Progenitor cell of endocrine pancreas (in vitro differentiated cells): ENCODE data around the gene ZNF526. TPM values are rescaled to one million over a fixed set of nuclear protein-coding genes. Genes with fewer than 3 reads are reported as not detected.

Experiments
- DNase-seq: peaks from one replicate; pipeline ENCODE4 v3.0.0; 2021; ENCODE audit warnings: low spot score; ENCODE audit not compliant: unreplicated experiment
- H3K27ac Mint-ChIP-seq: 2 replicates; pipeline ENCODE4 v1.8.0; 2021; ENCODE audit warnings: mild to moderate bottlenecking, moderate library complexity, mixed read lengths
- H3K27me3 Mint-ChIP-seq: 2 replicates; pipeline ENCODE4 v1.8.0; 2021; ENCODE audit warnings: mixed read lengths
- H3K36me3 Mint-ChIP-seq: 2 replicates; pipeline ENCODE4 v1.8.0; 2022; ENCODE audit warnings: mixed read lengths; ENCODE audit not compliant: insufficient read depth
- H3K4me1 Mint-ChIP-seq: 2 replicates; pipeline ENCODE4 v1.8.0; 2021; ENCODE audit warnings: low read depth, mixed read lengths
- H3K4me3 Mint-ChIP-seq: 2 replicates; pipeline ENCODE4 v1.8.0; 2021; ENCODE audit warnings: low read depth, mild to moderate bottlenecking, moderate library complexity, mixed read lengths
- H3K9me3 Mint-ChIP-seq: 2 replicates; pipeline ENCODE4 v1.8.0; 2021; ENCODE audit warnings: low read depth, mixed read lengths
- CTCF ChIP-seq: fragments of 200-600 bp; sonication (generic); IDR thresholded peaks from one replicate; pipeline ENCODE4 v1.5.0; 2021; ENCODE audit warnings: antibody characterized with exemption, mild to moderate bottlenecking; ENCODE audit not compliant: unreplicated experiment
- total RNA-seq: library from RNA; stranded (reverse); gene quantifications from 2 replicates; pipeline ENCODE4 v1.2.1, GENCODE V29; 2021

ZNF526 gene
- total RNA-seq, 1 donor from 2014 or later: 21.1 TPM

GRCh38 chr19:42220751-42221097, 612 bp downstream of the ZNF526 start:
- Mint-ChIP-seq H3K36me3 (peaks cover 6% of the 10 kb centered on the region), H3K4me3 (peak overlapping the region; percentile 91), H3K4me1 (peaks cover 28% of the 10 kb centered on the region), H3K27ac (peak overlapping the region; percentile 95), H3K27me3 (no peaks in the 10 kb centered on the region), H3K9me3 (no peaks in the 10 kb centered on the region)
- no peak for TF ChIP-seq CTCF
- DNase-seq: no peak

- Mint-ChIP-seq H3K4me3 (no peak overlapping the region), H3K36me3 (peaks cover 18% of the 10 kb centered on the region), H3K27ac (no peak overlapping the region), H3K27me3 (no peaks in the 10 kb centered on the region), H3K4me1 (peaks cover 7% of the 10 kb centered on the region), H3K9me3 (no peaks in the 10 kb centered on the region)
- no peak for DNase-seq
- TF ChIP-seq CTCF: no peak
Measured at GRCh38 chr19:42224940-42225717, 5.0 kb downstream of the ZNF526 start.

GRCh38 chr19:42225718-42226292, 5.7 kb downstream of the ZNF526 start:
- H3K4me3 Mint-ChIP-seq: no peak overlapping the region
- no peaks in the 10 kb centered on the region for H3K9me3 Mint-ChIP-seq
- H3K36me3 Mint-ChIP-seq: peaks cover 18% of the 10 kb centered on the region
- DNase-seq: no peak
- peaks cover 3% of the 10 kb centered on the region for H3K4me1 Mint-ChIP-seq
- H3K27me3 Mint-ChIP-seq: no peaks in the 10 kb centered on the region
- H3K27ac Mint-ChIP-seq: no peak overlapping the region
- no peak for TF ChIP-seq CTCF

GRCh38 chr19:42226886-42227285, 6.8 kb downstream of the ZNF526 start:
- peaks cover 20% of the 10 kb centered on the region for H3K36me3 Mint-ChIP-seq
- no peak for DNase-seq
- no peaks in the 10 kb centered on the region for H3K4me1 Mint-ChIP-seq
- no peak overlapping the region for H3K27ac Mint-ChIP-seq
- H3K4me3 Mint-ChIP-seq: no peak overlapping the region
- no peaks in the 10 kb centered on the region for H3K27me3 Mint-ChIP-seq
- no peak for TF ChIP-seq CTCF
- no peaks in the 10 kb centered on the region for H3K9me3 Mint-ChIP-seq

- H3K36me3 Mint-ChIP-seq: peaks cover 23% of the 10 kb centered on the region
- no peaks in the 10 kb centered on the region for H3K27me3 Mint-ChIP-seq
- H3K4me3 Mint-ChIP-seq: no peak overlapping the region
- TF ChIP-seq CTCF: no peak
- H3K4me1 Mint-ChIP-seq: no peaks in the 10 kb centered on the region
- H3K27ac Mint-ChIP-seq: peak overlapping the region; percentile 41
- no peak for DNase-seq
- no peaks in the 10 kb centered on the region for H3K9me3 Mint-ChIP-seq
Measured at GRCh38 chr19:42228641-42229040, 8.5 kb downstream of the ZNF526 start.
